A673 (cell line): ENCODE data around the gene FGF3. TPM values are rescaled to one million over a fixed set of nuclear protein-coding genes. Genes with fewer than 3 reads are reported as not detected.

Experiments
- BruUV-seq: library from RNA; stranded (reverse); fragments of 400-500 nt; replicated peaks from 2 replicates; lab custom pipeline; 2021; lab: Mats Ljungman, UMichigan
- CTCF ChIA-PET: fragments of 300-600 bp; sonication (Branson Sonifier 250); formaldehyde crosslinking; loops from one replicate; lab custom pipeline; 2022; ENCODE audit warnings: antibody characterized with exemption; lab: Charles Lee
- POLR2A ChIA-PET: fragments of 300-600 bp; sonication (Branson Sonifier 250); formaldehyde crosslinking; loops from one replicate; lab custom pipeline; 2022; ENCODE audit warnings: antibody characterized with exemption; ENCODE audit not compliant: low non-redundant PET; lab: Charles Lee
- DNase-seq: peaks from one replicate; pipeline ENCODE4 v3.0.0-alpha.2; 2015; ENCODE audit warnings: low spot score
- H3K27ac ChIP-seq: fragments of 200-600 bp; sonication (generic); 2 replicates; pipeline ENCODE4 v1.5.1; 2016; ENCODE audit warnings: mixed run types, low read depth, mild to moderate bottlenecking, mixed read lengths, antibody characterized with exemption, low read length; ENCODE audit not compliant: poor library complexity, severe bottlenecking
- H3K27me3 ChIP-seq: fragments of 200-600 bp; sonication (generic); replicated peaks from 2 replicates; pipeline ENCODE4 v1.6.1; 2017; ENCODE audit warnings: mixed run types, low read depth, mild to moderate bottlenecking, mixed read lengths, antibody characterized with exemption, low read length; ENCODE audit not compliant: insufficient read depth, poor library complexity
- H3K36me3 ChIP-seq: fragments of 200-600 bp; sonication (generic); 2 replicates; pipeline ENCODE4 v1.6.1; 2016; ENCODE audit warnings: mixed run types, mild to moderate bottlenecking, mixed read lengths, antibody characterized with exemption, low read length; ENCODE audit not compliant: insufficient read depth, poor library complexity, severe bottlenecking
- H3K4me1 ChIP-seq: fragments of 200-600 bp; sonication (generic); 2 replicates; pipeline ENCODE4 v1.6.1; 2017; ENCODE audit warnings: mixed run types, mild to moderate bottlenecking, mixed read lengths, antibody characterized with exemption, low read length; ENCODE audit not compliant: insufficient read depth, poor library complexity, severe bottlenecking
- H3K4me3 ChIP-seq: fragments of 200-600 bp; sonication (generic); 2 replicates; pipeline ENCODE4 v1.5.1; 2016; ENCODE audit warnings: low read depth, mixed run types, mild to moderate bottlenecking, mixed read lengths, low read length; ENCODE audit not compliant: poor library complexity, severe bottlenecking
- H3K9me3 ChIP-seq: fragments of 200-600 bp; sonication (generic); 2 replicates; pipeline ENCODE4 v1.6.1; 2016; ENCODE audit warnings: mixed run types, low read depth, mild to moderate bottlenecking, mixed read lengths, antibody characterized with exemption, low read length; ENCODE audit not compliant: poor library complexity, severe bottlenecking
- EZH2 ChIP-seq: fragments of 200-600 bp; sonication (generic); IDR thresholded peaks from 2 replicates; pipeline ENCODE4 v1.6.1; 2017; ENCODE audit warnings: borderline replicate concordance, low read depth, mild to moderate bottlenecking, mixed read lengths, antibody characterized with exemption, low read length; ENCODE audit not compliant: poor library complexity, severe bottlenecking
- intact Hi-C: fragments of 100-400 bp; cut with micrococcal nuclease; formaldehyde crosslinking; loops from one replicate; pipeline ENCODE4 v1.10.0; 2022; ENCODE audit not compliant: unreplicated experiment
- total RNA-seq: library from RNA; stranded (reverse); gene quantifications from 2 replicates; pipeline ENCODE4 v1.2.3, GENCODE V29; 2021
- TF ChIP-seq, protein P1 (sequence below): fragments of 300-800, 200-600 bp; sonication (generic); conservative IDR thresholded peaks from 2 replicates; pipeline ENCODE4 v1.5.1; 2017; ENCODE audit warnings: low read depth, mild to moderate bottlenecking, antibody characterized with exemption, low read length, moderate library complexity, mixed read lengths

Gene FGF3
- total RNA-seq, 1 experiment from 2014 or later: not detected

DNA sequence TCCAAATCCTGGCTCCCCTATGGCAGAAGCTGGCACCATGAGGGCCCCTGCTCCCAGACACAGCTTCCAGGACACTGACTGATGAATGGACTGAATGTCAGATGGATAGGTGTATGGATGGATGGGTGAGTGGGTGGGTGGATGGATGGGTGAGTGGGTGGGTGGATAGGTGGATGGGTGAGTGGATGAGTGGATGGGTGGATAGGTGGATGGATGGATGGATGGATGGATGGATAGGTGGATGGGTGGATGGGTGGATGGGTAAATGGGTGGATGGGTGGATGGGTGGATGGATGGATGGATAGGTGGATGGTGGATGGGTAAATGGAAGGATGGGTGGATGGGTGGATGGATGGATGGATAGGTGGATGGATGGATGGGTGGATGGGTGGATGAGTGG lies 4.3 kb downstream of the FGF3 start:
- ChIA-PET POLR2A (no interaction called here), CTCF (no interaction called here)
- peaks cover 56% of the 10 kb centered on the region for H3K27me3 ChIP-seq
- H3K36me3 ChIP-seq: no peaks in the 10 kb centered on the region
- no TSS peak for BruUV-seq
- DNase-seq: no peak
- intact Hi-C loops: no loop called here
- peaks cover 6% of the 10 kb centered on the region for H3K4me1 ChIP-seq
- H3K9me3 ChIP-seq: no peaks in the 10 kb centered on the region
- no peak overlapping the region for H3K4me3 ChIP-seq
- no peak for TF ChIP-seq EZH2
- TF ChIP-seq, protein P1, sequence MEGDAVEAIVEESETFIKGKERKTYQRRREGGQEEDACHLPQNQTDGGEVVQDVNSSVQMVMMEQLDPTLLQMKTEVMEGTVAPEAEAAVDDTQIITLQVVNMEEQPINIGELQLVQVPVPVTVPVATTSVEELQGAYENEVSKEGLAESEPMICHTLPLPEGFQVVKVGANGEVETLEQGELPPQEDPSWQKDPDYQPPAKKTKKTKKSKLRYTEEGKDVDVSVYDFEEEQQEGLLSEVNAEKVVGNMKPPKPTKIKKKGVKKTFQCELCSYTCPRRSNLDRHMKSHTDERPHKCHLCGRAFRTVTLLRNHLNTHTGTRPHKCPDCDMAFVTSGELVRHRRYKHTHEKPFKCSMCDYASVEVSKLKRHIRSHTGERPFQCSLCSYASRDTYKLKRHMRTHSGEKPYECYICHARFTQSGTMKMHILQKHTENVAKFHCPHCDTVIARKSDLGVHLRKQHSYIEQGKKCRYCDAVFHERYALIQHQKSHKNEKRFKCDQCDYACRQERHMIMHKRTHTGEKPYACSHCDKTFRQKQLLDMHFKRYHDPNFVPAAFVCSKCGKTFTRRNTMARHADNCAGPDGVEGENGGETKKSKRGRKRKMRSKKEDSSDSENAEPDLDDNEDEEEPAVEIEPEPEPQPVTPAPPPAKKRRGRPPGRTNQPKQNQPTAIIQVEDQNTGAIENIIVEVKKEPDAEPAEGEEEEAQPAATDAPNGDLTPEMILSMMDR: no peak
- H3K27ac ChIP-seq: no peak overlapping the region

DNA sequence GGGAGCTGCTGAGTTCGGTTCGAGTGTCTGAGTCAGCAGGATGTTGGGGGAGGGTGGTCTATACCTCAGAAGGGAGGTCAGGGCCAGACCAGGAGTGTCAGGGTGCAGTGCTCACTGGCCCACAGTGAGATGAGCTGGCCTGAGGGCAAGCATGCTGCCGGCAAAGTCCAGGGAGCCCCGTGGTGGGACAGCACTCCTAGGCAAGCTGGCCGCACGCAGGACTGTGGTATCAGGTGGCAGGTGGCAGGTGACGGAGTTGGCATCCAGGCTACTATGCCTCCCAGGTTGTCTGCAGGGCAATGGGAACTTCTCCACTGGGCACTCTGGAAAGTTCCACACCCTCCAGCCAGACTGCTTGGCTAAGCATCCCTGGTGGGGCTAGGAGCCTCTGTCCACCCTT lies 4.8 kb downstream of the FGF3 start:
- DNase-seq: no peak
- BruUV-seq: no TSS peak
- ChIA-PET POLR2A (no interaction called here), CTCF (no interaction called here)
- H3K9me3 ChIP-seq: no peaks in the 10 kb centered on the region
- peaks cover 6% of the 10 kb centered on the region for H3K4me1 ChIP-seq
- TF ChIP-seq, protein P1: no peak
- TF ChIP-seq EZH2: no peak
- no peak overlapping the region for H3K27ac ChIP-seq
- H3K36me3 ChIP-seq: no peaks in the 10 kb centered on the region
- H3K4me3 ChIP-seq: no peak overlapping the region
- peaks cover 51% of the 10 kb centered on the region for H3K27me3 ChIP-seq
- intact Hi-C loops: no loop called here

DNA sequence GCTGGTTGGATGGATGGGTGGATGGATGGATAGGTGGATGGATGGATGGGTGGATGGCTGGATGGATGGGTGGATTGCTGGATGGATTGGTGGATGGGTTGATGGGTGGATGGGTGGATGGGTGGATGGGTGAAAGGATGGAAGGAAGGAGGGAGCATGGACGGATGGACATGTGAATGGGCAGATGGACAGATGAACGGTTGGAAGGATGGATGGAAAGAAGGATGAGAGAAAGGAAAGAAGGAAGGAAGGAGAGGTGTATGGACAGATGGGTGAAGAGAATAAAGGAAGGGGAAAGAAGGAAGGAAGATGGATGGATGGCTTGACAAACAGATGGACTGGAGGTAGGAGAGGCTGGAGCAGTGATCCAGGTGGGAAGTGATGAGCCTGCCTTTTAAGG lies 5.4 kb downstream of the FGF3 start:
- BruUV-seq: no TSS peak
- H3K27me3 ChIP-seq: peaks cover 46% of the 10 kb centered on the region

More for the DNA sequence above, 5.4 kb downstream of the FGF3 start:
- Histone ChIP-seq H3K27ac (no peak overlapping the region), H3K4me1 (peaks cover 6% of the 10 kb centered on the region), H3K36me3 (no peaks in the 10 kb centered on the region), H3K9me3 (no peaks in the 10 kb centered on the region), H3K4me3 (no peak overlapping the region)
- no peak for TF ChIP-seq EZH2
- TF ChIP-seq, protein P1: no peak
- DNase-seq: no peak
- CTCF ChIA-PET: no interaction called here
- intact Hi-C loops: no loop called here
- POLR2A ChIA-PET: no interaction called here
